Panc1 (cell line): ENCODE measurements around the gene WDR82.

Source experiments
- CTCF ChIP-seq: fragments of 450-650 bp; IDR thresholded peaks from 2 replicates; pipeline ENCODE4 v1.5.1; 2017; ENCODE audit warnings: mild to moderate bottlenecking
- TF ChIP-seq, protein P1 (sequence below), 2 experiments: IDR thresholded peaks; 2 replicates each; pipeline ENCODE4 v1.6.1; 2011 to 2012; ENCODE audit warnings: low read depth in 2 of 2, control low read depth in 1 of 2, low read length in 1 of 2, mild to moderate bottlenecking in 1 of 2, moderate library complexity in 1 of 2; ENCODE audit not compliant: insufficient read depth in 1 of 2

DNA sequence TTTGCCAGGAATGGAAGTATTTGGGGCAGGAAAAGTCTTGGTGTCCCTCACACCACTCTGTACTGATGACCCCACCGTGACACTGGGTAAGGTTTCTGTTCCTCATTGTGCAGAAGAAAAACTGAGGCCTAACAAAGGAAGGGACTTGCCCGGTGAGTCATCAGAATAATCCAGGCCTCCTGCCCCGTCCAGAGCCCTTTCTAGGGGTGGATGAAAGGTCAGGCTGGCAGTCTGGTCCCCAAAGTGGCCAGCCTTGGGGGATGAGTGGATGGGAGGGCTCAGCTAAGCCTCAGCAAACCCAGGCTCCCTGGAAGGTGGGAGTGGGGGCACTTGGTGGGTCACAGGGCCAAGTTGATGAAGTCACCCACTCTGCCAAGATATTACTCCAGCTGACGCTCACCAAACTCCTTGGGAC is 35.3 kb upstream of the WDR82 start:
- no peak for TF ChIP-seq CTCF
- TF ChIP-seq, protein P1, sequence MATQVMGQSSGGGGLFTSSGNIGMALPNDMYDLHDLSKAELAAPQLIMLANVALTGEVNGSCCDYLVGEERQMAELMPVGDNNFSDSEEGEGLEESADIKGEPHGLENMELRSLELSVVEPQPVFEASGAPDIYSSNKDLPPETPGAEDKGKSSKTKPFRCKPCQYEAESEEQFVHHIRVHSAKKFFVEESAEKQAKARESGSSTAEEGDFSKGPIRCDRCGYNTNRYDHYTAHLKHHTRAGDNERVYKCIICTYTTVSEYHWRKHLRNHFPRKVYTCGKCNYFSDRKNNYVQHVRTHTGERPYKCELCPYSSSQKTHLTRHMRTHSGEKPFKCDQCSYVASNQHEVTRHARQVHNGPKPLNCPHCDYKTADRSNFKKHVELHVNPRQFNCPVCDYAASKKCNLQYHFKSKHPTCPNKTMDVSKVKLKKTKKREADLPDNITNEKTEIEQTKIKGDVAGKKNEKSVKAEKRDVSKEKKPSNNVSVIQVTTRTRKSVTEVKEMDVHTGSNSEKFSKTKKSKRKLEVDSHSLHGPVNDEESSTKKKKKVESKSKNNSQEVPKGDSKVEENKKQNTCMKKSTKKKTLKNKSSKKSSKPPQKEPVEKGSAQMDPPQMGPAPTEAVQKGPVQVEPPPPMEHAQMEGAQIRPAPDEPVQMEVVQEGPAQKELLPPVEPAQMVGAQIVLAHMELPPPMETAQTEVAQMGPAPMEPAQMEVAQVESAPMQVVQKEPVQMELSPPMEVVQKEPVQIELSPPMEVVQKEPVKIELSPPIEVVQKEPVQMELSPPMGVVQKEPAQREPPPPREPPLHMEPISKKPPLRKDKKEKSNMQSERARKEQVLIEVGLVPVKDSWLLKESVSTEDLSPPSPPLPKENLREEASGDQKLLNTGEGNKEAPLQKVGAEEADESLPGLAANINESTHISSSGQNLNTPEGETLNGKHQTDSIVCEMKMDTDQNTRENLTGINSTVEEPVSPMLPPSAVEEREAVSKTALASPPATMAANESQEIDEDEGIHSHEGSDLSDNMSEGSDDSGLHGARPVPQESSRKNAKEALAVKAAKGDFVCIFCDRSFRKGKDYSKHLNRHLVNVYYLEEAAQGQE (IDR thresholded peaks at IDR 0.05; ENCODE audit: insufficient read depth in 1 of 2, low read depth in 2 of 2, low read length in 1 of 2) = no peak
